Stimulated activated CD4-positive, alpha-beta T cell treated with anti-CD3 and anti-CD28 coated beads, Interleukin-15, amount 100 ng/mL, for 24 hours (primary cell): ENCODE results near the gene TMTC2.
"Not testable (repeated sequence)": the region's sequence is repeated elsewhere in the genome, so short reads cannot be mapped to it uniquely, and the experiment has no call there.

Experiments
- DNase-seq: peaks from one replicate; pipeline ENCODE4 v3.0.0-alpha.2; 2020

The TMTC2 gene

DNA sequence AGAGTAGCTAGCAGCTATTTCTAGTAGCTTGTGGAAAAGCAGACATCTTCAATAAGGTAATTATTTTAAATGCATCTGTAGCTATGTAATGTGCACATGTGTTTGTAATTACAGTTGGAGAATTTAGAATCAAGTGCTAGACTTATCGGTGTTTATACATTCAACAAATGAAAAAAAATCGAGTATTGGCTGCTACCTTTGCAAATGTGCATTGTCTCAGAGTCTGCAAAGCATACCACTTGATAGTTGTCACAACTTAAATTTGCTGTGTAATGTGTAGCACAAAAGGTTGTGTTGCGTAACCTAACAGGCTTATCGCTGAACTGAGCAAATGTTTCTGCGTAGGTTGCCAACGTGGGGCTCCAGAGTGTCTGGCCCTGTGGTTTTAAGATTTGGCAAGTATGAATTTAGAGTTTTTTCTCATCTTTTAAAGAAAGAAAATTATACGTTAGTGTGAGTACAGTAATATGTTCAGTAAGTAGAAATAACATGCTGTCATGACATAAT lies 44.3 kb downstream of the TMTC2 start:
- DNase-seq, result no peak

DNA sequence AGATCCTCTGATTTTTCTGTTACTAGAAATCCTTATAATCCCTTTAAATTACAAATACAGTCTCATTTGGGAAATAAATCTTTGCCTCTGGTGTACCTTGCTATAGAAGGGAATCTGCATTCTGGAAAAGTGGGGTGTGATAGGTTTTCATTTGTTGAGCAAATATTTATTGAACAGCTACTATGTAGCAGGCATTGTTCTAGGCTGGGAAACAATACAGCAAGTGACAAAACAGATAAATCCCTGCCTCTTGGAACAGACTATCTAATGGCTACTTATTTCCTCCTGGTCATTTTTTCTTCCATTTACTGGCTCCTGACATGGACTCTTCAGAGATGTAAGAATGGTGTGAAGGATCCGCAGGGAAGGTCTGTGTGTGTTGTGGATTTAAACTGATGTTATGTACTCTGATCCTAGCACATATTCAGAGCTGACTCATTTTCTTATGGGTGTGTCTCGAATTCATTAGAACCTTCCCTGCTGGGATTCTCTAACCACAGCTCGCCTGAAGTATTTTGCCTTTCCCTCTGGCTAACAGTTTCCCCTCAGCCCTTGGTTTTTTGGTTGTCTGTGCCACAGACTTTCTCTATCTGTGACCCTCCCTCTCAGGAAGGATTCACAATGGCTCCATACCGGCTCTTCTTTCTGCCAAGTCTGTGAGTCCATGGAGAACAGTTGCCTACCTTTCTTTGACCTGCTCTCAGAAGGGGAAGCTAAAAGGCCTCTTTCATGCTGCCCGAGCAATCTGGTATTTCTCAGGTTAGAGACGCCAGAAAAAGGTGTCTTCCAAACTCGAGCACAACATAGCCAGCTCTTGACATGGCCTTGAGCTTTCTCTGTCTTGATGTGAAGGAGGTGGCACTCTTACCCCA lies 53.7 kb downstream of the TMTC2 start:
- no peak for DNase-seq

DNA sequence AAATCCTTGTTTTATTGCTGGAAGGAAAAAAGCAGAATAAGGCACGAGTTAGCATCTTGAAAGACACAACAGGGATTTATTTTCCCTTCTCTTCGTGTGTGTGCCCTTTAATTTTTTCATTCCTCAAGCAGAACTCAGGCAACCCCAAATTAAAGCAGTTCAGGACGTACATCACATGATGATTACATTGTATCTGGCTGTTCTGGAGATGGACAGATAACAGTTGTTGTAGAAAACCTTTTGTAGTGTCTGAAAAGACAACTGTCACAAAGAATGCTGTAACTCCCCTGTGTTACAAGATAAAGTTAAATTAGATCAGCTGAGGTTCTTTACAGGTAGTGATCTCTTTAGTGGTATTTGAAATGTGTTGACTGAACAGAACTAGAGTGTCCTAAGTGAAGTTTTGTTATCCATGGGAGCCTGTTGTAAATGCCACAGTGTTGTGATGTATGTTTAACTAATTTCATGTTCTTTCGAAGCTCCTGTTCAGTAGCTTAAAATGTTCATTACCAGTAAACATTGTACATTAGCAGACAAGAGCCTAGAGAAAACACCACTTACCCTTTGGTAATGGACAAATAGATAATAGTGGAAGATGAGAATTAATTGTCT lies 58.5 kb downstream of the TMTC2 start:
- no peak for DNase-seq

DNA sequence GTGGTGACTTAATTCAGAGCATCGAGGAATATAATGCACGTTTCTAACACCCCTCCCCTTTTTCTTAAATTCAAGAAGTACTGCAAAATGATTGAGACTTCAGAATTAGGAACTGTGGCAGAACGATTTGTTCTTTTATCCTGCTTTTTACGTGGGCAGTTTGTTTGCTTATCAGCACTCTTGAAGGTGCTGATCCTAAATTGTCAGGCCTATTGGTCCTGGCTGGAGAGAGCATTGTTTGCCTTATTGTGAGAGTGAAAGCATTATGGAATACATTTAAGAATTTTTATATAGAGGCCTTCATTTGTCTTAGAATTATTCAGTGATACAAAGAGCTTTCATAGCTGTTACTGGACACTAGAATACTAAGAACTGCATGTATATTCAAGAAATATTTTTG lies 59.1 kb downstream of the TMTC2 start:
- no peak for DNase-seq

DNA sequence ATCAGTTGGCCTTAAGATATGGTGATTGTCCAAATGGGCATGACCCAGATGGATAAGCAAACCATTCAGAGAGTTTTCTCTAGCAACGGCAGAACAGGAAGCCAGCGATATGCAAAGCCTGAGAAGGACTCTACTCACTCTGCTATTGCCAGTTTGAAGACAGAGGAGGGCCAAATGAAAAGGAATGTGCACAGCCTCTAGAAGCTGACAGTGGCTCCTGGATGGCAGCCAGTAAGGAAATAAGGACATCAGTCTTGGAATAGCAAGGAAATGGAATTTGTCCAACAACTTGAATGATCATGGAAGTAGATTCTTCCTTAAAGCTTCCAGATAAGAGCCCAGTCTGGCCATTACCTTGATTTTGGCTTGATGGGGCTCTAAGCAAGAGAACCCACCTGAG lies 60.0 kb downstream of the TMTC2 start:
- no peak for DNase-seq

DNA sequence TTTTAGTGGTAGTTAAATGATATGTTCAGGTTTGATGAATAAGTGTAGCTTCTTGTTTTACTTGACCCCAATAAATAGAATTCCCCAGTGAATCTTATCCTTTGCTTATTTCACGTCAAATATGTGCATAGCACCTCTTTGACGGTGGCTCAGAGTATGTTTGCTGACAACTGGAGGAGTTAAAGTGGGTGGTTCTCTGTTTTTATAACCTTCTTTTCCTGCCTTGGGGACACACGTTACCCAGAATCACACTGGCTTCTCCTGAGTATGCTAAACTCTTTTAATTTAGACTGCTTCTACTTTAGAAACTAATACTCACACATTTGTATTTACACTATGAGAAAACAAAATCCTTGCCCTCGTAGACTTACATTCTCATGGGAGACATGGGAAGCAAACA lies 62.3 kb downstream of the TMTC2 start:
- DNase-seq, result no peak

DNA sequence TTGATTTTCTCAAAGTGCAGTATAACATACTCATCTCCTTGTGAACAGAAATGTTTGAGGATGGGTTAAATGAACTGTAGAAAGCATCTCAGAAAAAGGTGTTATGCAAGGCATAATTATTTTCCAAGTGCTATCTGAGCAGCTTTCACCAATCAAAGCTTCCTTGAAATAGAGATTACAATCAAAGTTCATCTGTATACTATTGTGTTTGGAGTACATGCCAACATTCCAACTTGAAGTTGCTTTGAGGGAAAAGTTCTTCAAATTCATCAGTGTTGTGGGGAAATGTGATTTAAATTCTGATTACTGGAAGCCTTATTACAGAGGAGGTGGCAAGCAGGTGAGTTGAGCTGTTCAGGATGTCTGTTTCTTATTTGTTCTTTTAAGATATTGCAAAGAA lies 68.2 kb downstream of the TMTC2 start:
- no peak for DNase-seq

DNA sequence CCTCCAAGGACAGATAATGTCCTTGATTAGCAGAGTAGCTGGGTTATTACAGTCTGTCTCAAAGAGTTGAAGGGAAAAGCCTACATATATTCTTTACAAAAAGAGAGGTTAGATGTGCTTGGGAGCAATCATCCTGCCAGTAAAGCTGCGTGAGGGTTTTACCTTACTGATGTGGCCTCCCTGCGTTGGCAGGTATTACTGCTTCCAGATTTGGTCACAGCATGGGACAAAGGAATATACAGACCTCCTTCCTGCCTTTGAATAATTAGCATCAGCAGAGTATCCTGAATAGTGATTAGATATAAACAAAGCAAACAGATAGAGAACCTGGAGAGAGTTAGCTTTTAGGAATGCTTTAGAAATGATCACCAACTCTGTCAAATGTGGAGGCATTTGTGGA lies 69.6 kb downstream of the TMTC2 start:
- no peak for DNase-seq

DNA sequence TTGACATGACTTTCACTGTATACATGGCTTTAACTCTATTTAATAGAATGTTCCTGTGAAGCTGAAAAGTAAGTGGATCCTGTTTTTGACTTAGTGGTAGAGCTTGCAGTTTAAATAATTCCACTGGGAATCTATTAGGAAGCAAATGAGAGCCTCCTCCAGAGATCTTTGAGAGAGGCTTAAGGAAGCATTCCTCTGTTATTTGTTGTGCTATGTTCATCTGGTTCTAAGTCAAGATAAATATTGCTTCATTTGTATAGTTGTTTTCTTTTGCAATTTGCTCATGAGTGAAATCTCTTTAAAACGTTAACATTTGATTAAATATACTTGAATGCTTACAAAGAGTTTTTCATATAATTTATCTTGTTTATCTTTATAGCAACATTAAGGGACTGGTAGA lies 70.4 kb downstream of the TMTC2 start:
- DNase-seq, result no peak

DNA sequence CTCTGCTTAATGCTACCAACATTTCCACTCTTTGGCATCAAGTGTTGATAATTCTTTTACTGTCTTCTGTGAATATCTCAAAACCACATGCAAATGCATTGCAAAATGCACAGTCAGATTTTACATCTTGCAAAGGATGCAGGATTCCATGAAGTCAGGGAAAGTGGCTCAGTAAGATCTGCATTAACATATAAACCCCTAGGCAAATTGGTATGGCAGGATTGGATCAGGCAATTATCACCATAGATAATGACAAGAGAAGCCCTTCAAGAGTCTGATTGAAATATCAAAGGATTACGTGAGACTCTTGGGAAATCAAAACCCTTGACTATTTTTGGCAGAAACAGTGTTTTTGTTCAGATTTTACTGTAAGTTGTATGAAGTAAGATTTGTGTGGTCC lies 71.0 kb downstream of the TMTC2 start:
- no peak for DNase-seq

DNA sequence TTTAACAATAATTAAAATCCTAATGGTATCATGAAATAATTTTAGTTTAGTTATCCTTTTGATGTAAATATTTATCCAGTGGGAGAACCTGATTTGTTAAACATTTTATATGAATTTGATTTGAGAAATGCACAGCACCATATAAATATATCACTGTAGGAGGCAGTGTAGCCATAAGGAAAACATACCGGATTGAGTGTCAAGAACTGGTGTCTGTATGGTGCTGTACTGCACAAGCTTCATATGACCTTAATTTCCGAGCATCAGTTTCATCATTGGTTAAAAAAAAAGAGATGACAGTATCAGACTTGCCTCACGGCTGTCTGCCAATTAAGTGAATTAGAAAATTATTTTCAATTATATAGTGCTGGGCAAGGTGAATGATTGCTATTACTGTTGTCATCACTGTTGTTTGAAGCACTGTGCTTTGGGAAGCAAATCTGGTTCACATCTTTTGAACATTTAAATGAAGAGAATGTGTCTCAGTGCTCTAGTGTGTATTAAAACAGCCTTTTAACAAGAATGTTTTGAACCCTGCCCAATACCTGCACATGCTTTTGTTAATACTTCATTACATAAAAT lies 72.1 kb downstream of the TMTC2 start:
- DNase-seq, result no peak

DNA sequence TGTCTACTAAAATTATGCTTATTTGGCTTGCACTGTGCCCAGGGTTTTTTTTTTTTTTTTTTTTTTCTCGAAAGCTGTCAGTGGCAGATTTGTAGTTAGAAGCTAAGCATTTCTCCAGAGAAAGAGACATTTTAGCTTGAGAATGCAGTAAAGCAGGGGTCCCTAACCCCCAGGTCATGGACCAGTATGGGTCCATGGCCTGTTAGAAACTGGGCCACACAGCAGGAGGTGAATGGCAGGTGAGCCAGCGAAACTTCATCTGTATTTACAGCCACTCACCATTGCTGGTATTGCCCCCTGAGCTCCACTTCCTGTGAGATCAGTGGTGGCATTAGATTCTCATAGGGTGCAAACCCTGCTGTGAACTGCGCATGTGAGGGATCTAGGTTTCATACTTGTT lies 73.7 kb downstream of the TMTC2 start:
- no peak for DNase-seq

DNA sequence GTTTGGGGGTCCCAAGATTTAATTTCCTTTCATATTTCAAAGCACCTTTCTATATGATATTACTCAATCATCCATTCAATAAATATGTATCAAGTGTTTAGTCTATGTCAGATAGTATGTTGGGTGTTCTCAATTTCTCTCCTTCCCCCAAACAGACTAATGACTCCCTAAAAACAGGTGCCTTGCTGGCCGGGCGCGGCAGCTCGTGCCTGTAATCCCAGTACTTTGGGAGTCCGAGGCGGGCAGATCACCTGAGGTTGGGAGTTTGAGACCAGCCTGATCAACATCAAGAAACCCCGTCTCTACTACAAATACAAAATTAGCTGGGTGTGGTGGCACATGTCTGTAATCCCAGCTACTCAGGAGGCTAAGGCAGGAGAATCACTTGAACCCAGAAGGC lies 78.5 kb downstream of the TMTC2 start:
- not testable (repeated sequence) for DNase-seq

DNA sequence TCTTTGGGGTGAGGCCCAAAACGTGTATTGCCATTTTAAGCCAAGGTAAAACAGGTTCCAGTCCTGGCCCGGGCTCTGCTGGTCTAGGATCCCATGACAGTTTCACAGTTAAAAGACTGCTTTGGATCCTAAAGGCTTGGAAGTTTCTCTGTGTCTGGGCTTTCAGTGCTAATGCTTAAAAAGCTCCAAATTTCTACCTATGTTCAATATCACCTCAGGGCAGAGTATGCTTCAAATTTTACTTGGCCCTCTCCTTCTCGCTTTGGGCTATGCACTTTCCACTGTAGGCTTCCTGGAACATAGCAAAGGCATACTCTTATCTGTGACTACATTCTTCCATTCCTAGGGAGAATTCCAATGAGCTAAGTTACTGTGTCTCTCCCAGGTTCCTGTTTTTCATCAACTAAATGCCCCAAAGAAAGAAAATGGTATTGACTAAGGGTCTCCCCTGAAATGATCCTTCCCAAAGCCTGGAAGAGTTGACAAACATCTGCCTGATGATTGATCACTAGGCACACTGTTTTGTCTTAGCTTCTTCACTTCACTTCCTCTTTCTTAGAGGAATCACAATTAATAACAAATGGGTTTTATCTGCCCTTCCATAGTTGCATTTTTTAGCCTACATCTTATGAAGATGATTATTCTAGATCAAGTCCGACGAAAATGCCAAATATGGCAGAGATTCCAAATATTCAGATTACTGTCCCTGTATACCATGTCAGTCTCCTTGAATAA lies 79.4 kb downstream of the TMTC2 start:
- no peak for DNase-seq

DNA sequence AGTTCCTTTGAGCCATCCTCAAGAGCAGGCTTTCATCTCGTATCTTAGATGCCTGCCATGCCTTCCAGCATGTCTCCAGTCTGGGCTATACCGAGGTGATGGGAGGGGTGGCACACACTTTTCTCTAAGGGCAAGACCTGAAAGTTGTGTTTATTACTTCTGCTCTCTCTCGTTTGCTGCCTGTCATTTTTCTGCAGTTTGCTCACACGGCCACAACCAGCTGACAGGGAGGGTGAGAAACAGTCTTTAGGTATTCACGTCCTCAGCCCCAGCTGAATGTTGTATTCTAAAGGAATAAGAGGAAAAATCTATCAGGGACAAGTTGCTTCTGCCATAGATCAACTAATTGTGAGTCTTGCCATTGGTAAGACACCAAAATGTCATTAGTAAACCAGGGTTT lies 88.0 kb downstream of the TMTC2 start:
- no peak for DNase-seq

DNA sequence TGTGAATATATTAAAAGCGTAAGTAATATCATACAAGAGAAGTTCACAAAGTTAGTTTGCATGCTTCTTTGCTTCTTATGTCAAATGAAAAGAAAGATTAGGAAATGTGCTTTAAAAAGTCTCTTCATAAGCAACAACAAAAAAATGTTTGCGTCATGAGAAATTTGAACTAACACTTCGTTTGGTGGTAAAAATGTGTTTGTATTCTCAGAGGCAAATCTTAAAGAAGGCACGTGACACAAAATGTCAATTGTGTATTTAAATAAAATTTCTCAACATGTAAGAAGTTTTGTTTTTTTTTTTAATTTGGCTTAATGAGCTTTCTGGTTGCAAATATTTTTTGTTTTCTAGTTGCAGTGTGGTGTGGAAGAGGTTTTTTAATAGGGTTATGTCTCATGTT lies 93.8 kb downstream of the TMTC2 start:
- no peak for DNase-seq

DNA sequence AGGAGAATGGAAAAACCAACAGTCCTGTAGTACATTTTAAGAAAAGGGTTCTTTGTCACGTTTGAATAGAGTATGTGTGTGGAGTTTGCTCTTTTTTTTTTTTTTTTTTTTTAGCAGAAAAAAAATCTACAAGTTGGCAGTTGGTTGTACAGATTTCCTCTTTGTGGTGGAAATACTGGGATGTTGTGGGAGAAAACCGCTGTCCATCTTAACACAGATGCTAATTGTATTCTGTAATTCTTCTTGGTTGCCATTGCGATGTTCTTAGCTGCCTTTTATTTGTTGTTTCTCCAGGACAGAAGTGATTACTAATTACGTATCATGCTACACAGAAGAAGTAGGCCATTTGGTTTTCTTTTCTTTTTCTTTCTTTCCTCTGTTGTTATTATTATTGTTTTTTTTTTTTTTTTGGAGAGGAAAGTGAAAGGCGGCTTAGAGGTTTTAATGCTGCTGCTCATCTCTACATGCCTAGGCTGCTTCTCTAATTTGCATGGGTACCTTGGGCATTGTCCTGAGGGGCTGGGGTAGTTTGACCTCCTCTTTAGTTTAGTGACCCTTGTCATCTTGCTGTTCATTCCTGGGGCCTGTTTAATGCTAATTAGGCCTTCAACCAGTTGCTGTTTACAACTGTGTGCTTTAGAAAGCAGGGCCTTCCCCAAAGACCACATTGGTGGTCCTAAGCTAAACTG lies 94.7 kb downstream of the TMTC2 start:
- no peak for DNase-seq

DNA sequence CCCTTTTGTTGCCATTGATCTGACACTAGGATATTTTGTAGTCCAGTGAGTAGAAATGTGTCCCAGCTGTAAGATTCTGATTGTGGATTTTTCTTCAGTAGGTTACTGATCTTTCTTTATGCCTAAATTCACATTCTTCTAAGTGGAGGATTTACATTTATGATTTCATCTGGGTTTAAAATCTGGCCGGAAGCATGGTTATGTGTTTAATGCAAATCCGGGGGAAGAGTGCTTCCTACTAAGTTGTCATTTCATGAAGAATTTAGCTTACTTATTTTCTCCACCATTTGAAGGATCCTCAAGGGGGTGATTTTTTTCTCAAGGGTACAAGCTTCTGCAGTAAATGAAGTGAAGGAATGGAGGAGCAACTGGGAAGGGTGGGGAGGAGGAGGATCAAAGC lies 96.7 kb downstream of the TMTC2 start:
- DNase-seq, result no peak

DNA sequence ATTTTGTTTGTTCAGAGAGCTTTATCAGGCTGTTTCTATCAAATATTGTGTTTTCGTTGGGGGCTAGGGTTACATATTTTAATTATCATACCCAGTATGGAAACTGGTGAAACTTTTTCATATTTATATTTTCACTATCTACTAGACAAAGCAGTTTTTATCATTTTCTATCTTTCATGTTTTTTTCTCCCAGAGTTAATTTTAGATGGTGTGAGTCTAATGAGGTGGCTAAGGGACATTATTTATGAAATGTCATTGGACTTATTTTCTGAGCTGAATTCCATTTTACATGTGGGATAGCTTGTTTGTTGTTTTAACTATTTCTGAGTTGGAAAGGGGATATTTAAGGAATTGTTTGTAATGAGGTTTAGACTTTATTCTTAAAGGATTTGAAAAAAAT lies 100.3 kb downstream of the TMTC2 start:
- no peak for DNase-seq

DNA sequence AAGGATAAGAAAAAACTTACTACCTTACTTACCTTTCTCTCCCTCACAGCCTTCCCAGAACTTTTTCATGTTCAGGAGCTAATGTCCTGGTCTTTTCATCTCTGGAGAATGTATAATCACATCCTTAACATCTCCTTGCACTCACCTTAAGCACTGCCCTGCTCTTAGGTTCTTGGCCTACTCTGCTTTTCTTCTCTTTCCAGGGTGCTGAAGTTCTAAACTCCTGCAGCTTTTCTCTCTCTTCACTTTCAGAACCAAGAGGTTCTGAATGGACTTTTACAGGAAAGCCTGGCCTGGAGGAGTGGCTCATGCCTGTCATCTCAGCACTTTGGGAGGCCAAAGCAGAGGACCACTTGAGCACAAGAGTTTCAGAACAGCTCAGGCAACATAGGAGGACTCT lies 101.9 kb downstream of the TMTC2 start:
- DNase-seq, result no peak

DNA sequence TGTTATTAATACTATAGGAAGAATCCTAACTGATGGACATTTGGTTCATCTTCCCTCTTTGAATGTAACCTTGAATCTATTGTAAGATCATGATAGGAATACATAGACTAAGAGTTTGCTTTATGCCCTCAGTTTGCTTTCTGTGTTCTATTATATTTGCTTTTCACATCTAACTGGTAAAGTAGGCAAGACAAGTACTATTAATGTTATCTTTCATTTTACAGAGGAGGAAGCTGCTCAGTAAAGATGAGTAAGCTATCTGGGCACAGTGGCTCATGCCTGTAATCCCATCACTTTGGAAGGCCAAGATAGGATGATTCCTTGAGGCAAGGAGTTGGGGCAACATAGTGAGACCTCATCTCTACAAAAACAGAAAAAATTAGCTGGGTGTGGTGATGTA lies 103.0 kb downstream of the TMTC2 start:
- no peak for DNase-seq

DNA sequence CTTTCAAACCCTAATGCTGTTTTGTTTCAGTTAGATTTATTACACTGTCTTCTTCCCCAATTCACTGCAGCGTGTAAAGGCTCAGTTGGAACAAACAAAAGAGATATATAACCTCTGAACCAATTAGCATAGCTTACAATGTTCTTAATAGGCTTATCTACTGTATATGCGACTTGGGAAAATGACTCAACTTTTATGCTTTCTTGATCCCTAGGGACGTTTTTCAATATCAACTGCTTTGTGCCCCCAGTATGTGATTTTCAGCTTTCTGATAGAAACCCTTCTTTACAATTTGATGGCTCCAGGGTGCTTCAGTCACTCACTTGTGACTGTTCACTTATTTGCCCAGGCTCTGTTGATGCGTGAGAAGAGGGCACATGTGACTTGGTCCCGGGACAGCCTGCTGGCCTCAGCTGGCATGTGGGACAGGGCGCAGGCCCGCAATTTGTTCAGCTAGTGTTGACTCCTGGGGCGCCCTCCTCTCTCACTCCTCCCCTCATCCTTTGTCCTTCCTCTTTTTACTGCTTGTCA lies 107.1 kb downstream of the TMTC2 start:
- no peak for DNase-seq

DNA sequence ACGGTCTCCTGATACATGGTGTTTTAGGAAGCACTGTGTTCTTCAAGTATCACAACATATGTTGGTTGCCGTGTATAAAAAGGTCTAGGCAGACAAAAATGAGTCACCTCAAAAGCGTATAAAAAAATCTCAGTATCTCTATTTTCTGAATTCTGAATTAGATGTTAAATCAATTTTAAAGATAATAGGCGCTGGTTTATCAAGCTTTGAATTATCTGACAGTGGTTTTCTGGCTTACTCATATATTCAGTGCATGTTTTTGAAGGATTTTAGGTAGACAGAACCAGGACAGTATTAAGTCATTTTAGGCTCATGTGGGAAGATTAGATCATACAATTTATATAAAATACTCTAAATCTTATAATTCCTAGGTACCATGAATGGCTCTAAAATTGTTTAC lies 110.8 kb downstream of the TMTC2 start:
- DNase-seq, result no peak
